HG02852 (cell line): ENCODE measurements around the gene RACGAP1.

ENCODE experiments used
- ATAC-seq: cut with Tn5 transposase; IDR thresholded peaks from one replicate; pipeline ENCODE4 v1.9.1; 2021; ENCODE audit warnings: mild to moderate bottlenecking, moderate library complexity; ENCODE audit not compliant: unreplicated experiment

Gene RACGAP1

GRCh38 chr12:49970658-49971057 lies 54.6 kb downstream of the RACGAP1 start:
- ATAC-seq = no peak

- ATAC-seq = no peak
Observed at GRCh38 chr12:49969651-49970429, 55.5 kb downstream of the RACGAP1 start.

- ATAC-seq = no peak
Observed at GRCh38 chr12:49969027-49969426, 56.3 kb downstream of the RACGAP1 start.

GRCh38 chr12:49968471-49968870 lies 56.8 kb downstream of the RACGAP1 start:
- ATAC-seq = no peak

- no peak for ATAC-seq
Observed at GRCh38 chr12:49967777-49968250, 57.5 kb downstream of the RACGAP1 start.

GRCh38 chr12:49967042-49967776 lies 58.1 kb downstream of the RACGAP1 start:
- ATAC-seq = peak; percentile 72

GRCh38 chr12:49966511-49967041 lies 58.7 kb downstream of the RACGAP1 start:
- no peak for ATAC-seq

GRCh38 chr12:49965836-49966235 lies 59.5 kb downstream of the RACGAP1 start:
- no peak for ATAC-seq

GRCh38 chr12:49964849-49965624 lies 60.3 kb downstream of the RACGAP1 start:
- ATAC-seq = no peak

GRCh38 chr12:49963976-49964815 lies 61.1 kb downstream of the RACGAP1 start:
- no peak for ATAC-seq

GRCh38 chr12:49962861-49963765 lies 62.2 kb downstream of the RACGAP1 start:
- no peak for ATAC-seq

- no peak for ATAC-seq
Observed at GRCh38 chr12:49961993-49962764, 63.1 kb downstream of the RACGAP1 start.

GRCh38 chr12:49961111-49961922 lies 64.0 kb downstream of the RACGAP1 start, which contains the start of gene AQP5:
Gene AQP5 (plus strand): TSS chr12:49961872. CDS start chr12:49962018, 146 bp downstream.
- ATAC-seq = no peak

- ATAC-seq = no peak
Observed at GRCh38 chr12:49960474-49961110, 64.7 kb downstream of the RACGAP1 start.

GRCh38 chr12:49959685-49960473 lies 65.4 kb downstream of the RACGAP1 start:
- no peak for ATAC-seq

GRCh38 chr12:49957570-49957967 lies 67.7 kb downstream of the RACGAP1 start:
- ATAC-seq = no peak
